ENCODE data around the gene ANKFY1.

Gene ANKFY1

DNA sequence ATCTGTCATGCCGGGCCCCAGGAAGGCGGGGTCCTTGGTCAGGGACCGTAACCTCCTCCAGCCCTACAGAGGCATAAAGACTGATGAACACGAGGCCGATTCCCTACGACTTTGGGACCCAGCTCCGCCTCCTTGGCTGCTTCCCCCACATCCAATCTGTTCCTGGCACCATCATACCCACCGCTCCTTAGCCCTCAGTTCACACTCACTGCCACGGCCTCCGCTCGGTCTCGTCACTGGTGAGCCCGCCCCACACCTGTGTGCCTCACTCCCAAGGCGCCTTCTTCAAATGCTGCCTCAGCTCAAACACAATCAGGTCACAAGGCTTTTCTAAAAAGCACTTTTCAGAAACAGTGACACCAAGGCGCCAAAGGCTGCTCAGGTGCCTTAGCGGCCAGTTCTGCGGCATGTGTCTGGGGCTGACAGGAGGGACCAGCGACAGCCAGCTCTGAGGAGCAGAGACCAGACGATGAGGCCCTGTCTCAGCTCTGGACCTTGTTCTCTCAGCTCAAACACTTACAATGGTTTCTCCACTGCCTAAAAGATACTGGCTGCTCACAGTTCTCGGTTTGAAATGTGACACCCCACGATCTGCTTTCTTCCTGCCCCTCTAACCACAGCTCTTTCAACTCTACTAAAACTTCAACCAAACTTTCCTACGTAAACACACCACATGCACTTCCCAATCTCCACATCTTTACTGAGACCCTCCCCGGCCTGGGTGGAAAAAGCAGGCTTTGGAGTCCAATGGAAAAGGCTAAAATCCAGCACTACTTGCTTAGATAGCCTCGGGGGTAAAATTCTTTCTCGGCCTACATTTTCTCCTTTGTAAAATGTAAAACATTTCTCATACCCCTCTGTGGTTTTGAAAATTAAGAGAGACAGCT, 87.6 kb downstream of the ANKFY1 start:
- DNase-seq, result peak; percentile 34

DNA sequence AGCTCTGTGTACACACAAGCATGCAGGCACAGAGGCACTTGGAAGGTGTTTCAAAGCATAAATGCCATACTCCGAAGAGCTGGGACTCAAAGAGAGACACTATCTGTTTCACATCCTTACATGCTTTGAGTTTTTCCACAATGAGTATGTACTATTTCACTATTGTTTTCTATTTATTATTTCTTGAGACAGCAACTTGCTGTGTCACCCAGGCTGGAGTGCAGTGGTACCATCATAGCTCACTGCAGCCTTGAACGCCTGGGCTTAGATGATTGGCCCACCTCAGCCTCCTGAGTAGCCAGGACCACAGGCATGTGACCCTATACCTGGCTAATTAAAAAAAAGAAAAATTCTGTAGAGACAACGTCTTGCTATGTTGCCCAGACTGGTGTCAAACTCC, 89.2 kb downstream of the ANKFY1 start:
- DNase-seq, result no peak

DNA sequence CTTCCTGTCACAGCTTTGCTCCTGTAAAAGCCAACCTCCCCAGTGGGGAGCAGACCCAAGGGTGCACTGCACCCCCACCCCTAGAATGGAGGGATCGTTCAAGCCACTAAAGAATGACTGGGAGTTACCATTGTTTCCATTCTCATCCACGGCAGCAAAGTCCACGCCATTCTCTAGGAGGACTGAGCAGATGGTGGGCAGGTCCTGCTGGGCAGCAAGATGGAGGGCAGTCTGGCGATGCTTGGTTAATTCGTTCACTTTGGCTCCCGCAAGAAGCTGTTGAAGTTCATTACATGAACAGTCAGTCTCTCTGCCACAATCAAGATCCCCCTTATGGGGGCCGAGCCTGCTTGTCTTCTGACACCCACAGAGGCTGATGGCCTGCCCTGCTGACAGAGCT, 90.0 kb downstream of the ANKFY1 start:
- no peak for DNase-seq

DNA sequence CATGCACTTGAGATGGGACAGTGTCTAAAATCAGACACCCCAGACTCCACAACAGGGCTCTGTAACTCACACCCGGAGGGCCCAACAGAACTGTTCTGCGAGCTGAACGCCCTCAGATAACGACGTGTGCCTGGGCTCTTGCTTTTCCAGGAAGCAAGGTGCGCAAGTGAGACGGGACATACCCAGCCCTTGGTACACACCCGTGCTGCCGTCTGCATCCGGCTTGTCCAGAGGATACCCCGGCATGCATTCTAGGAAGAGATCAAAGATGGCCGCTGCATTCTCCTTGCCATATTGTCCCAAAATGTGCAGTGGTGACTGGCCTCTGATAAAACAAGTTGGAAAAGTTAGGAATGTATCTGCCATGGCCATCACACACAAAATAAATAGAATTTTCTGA, 91.4 kb downstream of the ANKFY1 start:
- DNase-seq, result no peak

DNA sequence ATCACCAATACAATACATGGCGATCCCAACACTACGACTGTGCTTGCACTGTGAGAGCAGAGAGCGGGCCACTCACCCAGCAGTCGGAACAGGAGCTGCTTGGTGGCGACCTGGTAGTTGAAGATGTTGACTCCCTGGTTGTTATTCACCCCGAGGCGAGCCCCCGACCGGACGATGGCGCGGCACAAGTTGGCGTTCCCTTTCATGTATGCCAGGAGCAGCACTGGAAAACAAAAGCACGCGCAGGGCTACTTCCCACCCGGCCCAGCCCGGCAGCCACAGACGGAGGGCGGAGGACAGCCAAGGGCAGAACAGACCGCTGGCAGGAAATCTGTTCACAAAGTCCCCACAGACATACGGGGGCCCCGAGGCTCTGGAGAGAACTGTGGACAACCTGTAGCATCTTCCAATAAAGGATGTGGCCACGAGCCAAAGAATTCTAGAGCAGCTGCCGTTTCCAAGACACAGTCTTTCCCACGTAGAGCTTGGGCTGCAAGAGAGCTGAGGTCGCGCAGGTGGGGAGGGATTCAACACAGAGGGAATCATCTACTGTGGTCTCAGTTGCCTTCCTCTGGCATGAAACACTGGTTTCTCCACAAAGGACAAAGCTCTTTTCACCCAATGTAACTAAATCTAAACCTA, 93.0 kb downstream of the ANKFY1 start:
- DNase-seq, result no peak

DNA sequence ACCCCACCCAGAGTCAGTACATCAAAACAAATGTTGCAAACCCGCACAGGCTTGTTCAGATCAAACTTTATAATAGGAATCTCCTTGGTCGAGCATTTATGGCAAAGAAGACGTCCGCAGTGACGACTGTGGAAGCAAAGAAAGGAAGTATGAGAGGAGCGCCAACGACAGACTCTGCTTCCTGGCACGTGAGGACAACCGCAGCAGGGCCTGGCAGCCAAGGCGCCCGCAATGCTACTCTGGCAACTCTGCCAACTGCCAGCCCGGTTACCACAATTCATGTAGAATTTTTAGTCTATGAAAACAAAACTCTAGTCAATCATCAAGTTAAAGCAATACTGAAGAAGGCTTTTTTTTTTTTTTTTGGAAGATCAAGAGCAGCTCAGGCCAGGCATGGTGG, 96.0 kb downstream of the ANKFY1 start:
- peak; percentile 13 for DNase-seq

DNA sequence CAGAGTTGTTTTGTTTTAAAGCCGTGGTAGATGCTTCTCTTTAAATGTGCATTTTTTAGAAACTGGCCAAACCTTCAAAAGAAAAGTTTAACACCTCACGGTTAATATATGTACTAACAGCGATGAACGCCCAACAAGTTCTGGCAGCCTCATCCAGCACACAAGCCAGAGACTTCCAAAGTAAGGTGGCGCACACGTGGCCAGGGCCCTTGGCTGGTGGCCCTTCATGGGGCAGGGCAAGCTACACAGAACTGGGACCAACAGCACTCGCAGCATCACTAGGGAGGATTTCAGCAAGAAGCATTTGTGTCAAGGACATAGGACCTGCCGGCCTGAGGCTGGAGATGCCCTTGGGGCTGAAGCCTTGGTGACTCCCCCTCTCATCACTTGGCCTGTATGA, 97.4 kb downstream of the ANKFY1 start:
- DNase-seq, result no peak

DNA sequence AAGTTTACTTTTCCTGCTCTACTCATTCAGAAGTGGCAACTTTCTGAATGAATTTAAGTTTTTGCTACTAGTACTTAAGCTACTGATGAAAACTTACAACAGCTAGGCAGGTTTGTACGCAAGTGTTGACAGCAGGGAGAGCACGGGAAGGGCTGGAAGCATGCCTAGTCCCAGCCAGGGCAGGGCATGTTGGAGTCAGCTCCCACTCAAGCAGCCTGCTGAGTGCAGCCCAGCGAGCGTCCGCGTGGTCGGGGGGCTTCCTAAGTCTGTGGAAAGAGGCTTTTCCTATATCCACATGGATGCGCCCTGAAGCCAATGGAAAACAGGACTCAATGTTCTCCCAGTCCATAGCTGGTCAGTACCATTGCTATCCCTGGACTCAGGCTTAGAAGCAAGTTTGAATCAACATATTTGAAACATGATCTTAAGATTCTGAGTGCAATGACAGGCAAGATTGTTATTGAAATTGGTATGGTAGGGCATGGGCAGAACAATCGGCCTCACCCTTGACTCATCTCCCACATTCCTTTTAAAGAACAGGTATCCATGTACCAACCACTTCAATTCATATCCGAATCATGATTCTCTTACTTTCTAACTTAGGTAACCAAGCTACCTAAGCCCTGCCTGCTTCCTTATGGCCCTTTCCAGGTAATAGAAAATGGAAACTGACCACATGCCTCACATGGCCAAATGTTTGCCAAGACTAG, 98.3 kb downstream of the ANKFY1 start:
- DNase-seq, result no peak

DNA sequence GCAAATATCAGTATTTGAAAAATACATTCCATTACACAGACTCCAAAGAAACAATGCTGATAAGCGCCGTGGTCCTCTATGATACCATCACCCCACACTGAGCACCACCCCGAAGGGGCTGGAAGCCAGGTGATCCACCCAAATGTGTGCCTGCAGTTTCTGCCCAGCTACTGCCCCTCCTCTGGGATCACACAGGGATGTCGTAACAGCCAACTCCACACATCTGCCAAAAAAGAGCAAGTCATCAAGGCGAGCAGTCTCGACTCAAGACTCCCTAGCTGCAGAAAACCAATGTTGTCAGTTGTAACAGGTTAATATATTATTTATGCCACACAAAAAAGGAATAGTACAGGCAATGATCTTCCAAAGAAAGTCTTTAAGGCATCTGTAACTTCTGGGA, 99.8 kb downstream of the ANKFY1 start:
- no peak for DNase-seq

DNA sequence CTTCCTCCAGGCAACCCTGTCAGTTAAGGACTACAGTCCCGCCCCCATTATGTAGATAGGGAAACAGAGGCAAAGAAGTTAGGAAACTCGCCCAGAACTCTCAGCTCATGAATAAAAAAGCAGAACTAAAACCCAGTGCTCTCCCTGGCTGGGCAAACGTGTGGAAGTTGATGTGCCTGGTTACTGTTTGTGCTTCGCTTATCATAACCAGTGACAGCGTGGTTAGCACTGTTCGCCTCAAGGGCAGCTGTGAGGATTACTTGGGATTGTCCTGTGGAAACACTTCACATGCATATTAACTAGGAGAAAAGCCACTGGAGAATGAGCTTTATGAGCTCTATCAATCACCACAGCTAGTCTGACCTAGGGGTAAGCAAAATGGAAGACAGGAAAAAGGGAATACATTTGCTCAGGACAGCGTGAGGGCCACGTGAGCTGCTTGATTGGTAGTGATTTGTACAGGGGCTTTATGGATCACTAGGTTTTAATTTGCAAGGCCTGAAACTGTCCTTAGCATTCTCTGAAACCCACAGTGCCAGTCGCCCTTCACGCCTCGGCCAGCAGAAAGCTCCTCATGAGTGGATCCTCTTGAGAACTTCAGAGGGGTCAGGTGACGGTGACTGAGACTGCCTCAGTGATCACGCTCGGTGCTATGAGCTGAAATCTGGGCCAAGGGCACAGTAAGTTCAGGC, 100.9 kb downstream of the ANKFY1 start:
- no peak for DNase-seq

DNA sequence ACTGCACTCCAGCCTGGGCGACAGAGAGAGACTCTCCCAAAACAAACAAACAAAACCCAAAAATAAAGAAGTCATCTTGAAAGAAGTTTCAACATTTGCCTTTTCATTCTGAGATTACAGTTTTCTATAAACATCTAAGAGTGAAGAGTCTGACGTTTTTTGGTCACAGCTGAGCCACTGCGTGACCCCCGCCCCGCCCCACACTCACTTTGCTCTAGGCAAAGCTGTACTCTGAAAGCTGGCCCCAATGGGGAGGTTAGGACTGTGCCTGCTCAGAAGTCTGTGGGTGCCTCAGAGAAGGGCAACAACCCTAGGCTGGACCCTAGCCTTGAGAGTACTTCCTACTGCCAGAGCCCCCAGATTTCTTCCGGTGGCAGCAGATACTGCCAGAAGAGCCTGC, 101.5 kb downstream of the ANKFY1 start:
- no peak for DNase-seq

DNA sequence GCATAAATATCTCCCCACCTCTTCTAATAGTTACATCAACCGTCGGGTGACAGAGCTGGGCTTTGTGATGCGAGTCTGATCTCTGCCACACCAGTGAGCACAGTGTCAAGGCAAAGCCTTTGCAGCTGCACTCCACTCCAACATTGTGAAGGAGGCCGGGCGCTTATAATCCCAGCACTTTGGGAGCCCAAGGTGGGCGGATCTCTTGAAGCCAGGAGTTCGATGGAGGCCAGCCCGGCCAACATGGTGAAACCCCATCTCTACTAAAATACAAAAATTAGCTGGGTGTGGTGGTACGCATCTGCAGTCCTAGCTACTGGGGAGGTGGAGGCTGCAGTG, 101.8 kb downstream of the ANKFY1 start:
- no peak for DNase-seq

DNA sequence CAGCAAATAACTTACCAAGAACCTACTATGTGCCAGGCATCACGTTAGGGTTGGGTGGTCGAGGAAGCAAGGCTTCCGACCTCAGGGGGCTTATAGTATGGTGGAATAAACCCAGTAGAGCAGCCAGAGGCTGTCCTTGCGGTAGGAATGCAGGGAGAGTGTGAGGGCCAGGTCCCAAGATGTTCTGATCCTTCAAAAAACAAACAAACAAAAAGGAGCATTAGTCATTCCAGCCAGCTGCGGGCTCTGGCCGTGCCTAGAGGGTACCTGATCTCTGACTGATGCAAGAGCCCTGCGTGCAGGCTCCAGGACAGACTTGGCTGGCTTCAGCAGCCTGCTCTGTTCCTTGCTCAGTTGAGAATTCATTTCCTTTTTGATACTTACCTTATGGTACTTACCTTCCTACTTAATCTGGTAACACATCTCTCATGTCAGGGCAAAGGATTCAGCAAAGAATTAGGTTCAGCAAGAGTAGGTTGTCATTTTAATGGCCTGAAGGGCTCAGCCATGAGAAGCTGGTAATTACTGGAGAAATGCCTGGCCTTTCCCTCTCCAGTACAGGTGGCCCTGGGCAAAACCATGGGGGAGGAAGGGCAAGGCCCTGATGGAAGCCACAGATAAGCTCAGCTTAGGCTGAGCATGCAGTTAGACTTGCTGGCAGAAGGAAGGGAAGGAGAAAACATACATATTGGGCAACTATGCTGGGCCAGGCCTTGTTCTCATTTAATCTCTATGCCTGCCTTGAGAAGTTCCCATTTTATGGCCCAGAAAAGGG, 102.4 kb downstream of the ANKFY1 start:
- no peak for DNase-seq

DNA sequence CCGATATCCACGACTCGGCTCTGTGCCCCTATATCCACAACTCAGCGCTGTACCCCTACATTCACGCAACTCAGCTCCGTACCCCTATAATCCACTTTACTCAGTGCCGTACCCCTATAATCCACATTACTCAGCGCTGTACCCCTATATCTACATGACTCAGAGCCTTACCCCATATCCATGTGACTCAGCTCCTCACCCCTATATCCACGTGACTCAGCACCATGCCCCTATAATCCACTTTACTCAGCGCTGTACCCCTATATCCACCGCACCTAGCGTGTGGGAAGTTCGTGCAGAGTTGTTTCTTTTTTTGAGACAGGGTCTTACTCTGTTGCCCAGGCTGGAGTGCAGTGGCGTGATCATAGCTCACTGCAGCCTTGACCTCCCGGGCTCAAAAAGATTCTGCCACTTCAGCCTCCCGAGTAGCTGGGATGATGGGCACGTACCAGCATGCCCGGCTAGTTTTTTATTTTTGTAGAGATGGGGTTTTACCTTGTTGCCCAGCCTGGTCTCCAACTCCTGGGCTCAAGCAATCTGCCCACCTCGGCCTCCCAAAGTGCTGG, 103.4 kb downstream of the ANKFY1 start:
- DNase-seq, result no peak

DNA sequence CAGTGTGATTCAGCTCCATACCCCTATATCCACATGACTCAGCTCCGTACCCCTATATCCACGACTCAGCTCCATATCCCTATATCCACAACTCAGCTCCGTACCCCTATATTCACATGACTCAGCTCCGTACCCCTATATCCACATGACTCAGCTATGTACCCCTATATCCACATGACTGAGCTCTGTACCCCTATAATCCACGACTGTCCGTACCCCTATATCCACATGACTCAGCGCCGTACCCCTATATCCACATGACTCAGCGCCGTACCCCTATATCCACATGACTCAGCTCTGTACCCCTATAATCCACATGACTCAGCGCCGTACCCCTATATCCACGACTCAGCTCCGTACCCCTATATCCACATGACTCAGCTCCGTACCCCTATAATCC, 104.0 kb downstream of the ANKFY1 start:
- no peak for DNase-seq

DNA sequence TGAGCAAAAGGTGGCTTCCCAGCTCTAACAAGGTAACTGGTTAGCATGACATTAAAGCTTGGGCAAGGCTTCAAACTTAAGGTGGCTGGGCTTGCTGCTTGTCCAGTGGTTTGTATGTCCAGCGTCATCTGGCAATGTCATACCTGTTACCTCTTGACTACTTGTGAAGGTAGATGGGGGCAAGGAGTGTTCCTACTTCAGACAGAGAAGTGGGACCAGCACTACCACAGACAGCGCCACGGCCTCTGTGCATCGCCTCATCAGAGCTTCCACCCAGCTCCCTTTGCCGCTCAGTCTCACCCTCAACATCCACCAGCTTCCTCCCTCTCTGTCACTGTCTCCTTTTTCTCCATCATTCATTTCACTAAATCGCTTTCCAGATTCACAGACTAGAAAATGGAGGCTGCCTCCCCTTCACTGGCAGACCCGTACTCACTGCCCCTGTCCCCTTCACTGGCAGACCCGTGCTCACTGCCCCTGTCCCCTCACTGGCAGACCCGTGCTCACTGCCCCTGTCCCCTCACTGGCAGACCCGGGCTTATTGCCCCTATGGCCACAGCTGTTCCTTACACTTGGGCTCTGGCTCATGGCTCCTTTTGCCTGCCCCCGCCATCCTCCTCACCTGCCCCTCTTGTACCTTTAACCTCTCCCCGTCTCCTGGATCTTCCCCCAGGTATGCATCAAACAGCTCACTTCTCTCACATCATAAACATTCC, 106.0 kb downstream of the ANKFY1 start:
- DNase-seq, result no peak

DNA sequence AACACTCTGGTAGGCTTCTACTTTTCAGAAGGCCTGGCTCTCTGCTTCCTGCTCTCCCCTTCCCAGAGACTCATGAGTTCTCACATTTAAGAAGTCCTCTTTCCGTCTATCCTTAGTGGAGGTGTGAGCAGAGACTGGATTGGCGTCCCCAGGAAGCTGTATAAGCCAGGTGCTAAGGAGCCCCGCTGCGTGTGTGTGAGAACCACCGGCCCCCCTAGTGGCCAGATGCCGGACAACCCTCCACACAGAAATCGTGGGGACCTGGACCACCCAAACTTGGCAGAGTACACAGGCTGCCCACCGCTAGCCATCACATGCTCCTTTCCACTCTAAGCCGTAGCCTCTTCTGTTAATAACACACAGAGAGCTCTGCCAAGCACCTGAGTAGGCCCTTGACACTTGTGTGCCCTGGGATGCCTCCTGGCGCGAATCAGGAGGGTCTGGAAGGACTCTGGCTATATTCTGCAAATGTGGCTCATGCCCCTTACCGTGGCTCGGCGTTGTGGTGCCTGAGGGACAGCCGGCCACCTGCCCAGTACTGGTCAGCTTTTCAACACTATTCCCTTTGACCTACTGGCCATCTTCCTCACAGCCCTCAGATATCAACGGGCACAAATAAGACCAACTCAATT, 106.9 kb downstream of the ANKFY1 start:
- DNase-seq, result no peak

DNA sequence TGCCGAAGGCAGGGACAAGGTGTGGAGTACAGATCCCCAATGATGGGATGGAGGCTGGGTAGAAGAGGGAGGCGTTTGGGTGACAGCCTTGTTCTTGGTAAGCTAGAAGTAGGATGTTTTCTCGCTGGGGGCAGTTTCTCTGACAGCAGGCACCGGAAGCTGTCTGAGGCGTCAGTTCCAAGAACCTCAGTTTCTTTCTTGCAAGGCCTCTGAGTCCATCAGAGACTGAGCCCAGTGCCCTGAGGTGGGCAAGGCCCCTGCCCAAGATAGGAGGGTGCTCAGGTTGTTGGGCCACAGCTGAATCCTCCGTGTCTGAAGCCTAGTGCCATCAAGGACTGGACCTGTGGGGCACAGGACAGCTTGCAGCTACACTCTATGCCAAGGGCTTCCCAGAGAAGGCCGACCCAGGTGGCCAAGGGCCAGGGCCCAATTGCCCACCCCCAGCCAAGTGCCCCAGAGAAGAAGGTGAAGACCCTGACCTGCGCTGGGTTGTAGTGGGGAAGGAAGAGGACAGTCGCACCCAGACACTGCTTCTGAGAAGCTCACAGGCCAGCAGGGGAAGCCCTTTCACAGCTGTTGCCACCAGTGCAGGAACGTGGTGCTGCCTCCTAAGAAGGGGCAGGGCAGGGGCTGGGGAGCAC, 107.7 kb downstream of the ANKFY1 start:
- no peak for DNase-seq

DNA sequence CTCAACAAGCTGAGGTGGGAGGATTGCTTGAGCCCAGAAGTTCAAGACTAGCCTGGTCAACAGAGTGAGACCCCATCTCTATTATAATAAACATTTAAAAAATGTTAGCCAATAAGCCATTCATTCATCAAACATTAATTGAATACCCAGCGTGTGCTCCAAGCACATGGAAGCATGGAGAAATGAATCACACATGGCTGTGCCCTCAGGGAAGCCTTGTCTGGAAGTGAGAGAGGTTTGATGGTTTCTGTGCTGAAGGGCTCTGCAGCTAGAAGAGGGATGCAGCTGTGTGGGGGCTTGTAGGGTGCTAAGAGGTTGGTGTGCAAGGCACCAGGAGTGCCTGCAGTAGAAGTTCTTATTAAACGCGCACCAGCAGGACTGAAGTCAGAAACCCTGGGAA, 109.6 kb downstream of the ANKFY1 start:
- no peak for DNase-seq

DNA sequence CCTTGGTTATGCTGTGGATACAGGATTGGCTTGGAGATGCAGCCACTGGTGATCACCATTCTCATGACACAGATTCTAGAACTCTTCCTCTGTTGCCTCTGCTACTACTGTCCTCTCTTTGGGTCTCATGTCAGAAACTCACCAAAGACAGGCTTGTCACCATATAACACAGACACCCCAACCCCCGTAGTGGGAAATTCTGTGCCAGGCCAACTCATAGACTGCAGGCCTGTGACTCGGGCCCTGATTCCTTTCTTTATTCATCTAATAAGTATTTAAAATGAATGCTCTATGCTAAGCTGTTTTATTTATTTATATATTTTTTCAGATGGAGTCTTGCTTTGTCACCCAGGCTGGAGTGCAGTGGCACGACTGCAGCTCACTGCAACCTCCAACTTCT, 111.3 kb downstream of the ANKFY1 start:
- DNase-seq, result no peak

DNA sequence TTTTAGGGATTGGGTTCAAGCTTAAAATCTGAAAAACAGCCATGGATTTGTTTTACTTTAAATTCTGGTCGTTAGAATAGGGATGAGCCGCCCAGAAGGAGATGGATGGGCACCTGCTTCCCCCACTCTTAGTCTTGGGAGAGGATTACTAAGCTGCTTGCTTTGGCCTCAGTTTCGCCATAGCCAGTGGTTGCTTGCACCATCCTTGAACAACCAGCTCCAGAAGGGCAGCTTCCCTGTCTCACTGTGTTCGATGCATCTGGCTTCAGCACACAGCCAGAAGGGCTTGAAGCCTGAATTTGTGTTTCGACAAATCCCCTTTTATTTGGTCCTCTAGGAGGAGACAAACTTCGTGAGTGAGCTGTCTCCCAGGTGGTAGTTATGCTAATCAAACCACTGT, 113.7 kb downstream of the ANKFY1 start:
- DNase-seq, result no peak
